ENCODE results near the gene GSC2. TPM values are rescaled to one million over a fixed set of nuclear protein-coding genes. Genes with fewer than 3 reads are reported as not detected.

GSC2 gene
- total and polyA plus RNA-seq, 10 donors: not detected

GRCh38 chr22:19105456-19105855 is 44.6 kb downstream of the GSC2 start:
- TF ChIP-seq POLR2A (IDR thresholded peaks at IDR 0.05): no peak
- TF ChIP-seq CTCF (IDR thresholded peaks at IDR 0.05 in 8 of 11, conservative IDR thresholded peaks at IDR 0.05 in 3 of 11): no peak
- peak in 1 of 3 donors; percentile 1 for TF ChIP-seq POLR2AphosphoS5 (IDR thresholded peaks at IDR 0.05)
- intact Hi-C loops (cut with DNase I; ENCODE audit: low total_unique reads): loop anchor here (10.0 kb wide), 1 partner anchor 59 kb away; no protein-coding TSS in a partner anchor
- WGBS, 5 donors: 92 to 100% (median 96%) methylated on average over 8 of the region's 8 CpGs

GRCh38 chr22:19103880-19104821 is 45.9 kb downstream of the GSC2 start:
- WGBS, 5 donors: 80 to 90% (median 83%) methylated on average over 5 of the region's 5 CpGs
- no peak overlapping the region for H3K27ac ChIP-seq
- no peaks in the 10 kb centered on the region for H3K9me3 ChIP-seq
- TF ChIP-seq POLR2AphosphoS5 (IDR thresholded peaks at IDR 0.05) (no peak), POLR2A (IDR thresholded peaks at IDR 0.05) (no peak), CTCF (IDR thresholded peaks at IDR 0.05 in 8 of 11, conservative IDR thresholded peaks at IDR 0.05 in 3 of 11) (no peak)
- peaks cover 0 to 14% (median 0%) of the 10 kb centered on the region in 6 donors for H3K36me3 ChIP-seq
- no peaks in the 10 kb centered on the region for H3K27me3 ChIP-seq (replicated peaks in 1 of 7)
- H3K4me1 ChIP-seq: peaks cover 4 to 73% (median 41%) of the 10 kb centered on the region in 6 donors
- intact Hi-C loops (cut with DNase I; ENCODE audit: low total_unique reads): loop anchor here (10.0 kb wide), 1 partner anchor 61 kb away; no protein-coding TSS in a partner anchor
- no peak for DNase-seq
- H3K4me3 ChIP-seq: no peak overlapping the region

More at GRCh38 chr22:19105456-19105855, 44.6 kb downstream of the GSC2 start:
- Histone ChIP-seq H3K36me3 (peaks cover 0 to 14% (median 0%) of the 10 kb centered on the region in 6 donors), H3K9me3 (no peaks in the 10 kb centered on the region), H3K4me3 (no peak overlapping the region), H3K4me1 (peaks cover 15 to 74% (median 49%) of the 10 kb centered on the region in 6 donors), H3K27me3 (replicated peaks in 1 of 7) (no peaks in the 10 kb centered on the region), H3K27ac (peak overlapping the region in 2 of 8 donors; percentile 14 to 95)
- no peak for DNase-seq

GRCh38 chr22:19098157-19098556 is 51.9 kb downstream of the GSC2 start:
- no peak for DNase-seq
- no peaks in the 10 kb centered on the region for H3K9me3 ChIP-seq
- H3K27ac ChIP-seq: peak overlapping the region in 4 of 8 donors; percentile 49 to 81 (median 64)
- H3K4me1 ChIP-seq: peaks cover 0 to 50% (median 16%) of the 10 kb centered on the region in 6 donors
- WGBS, 5 donors: 76 to 83% (median 82%) methylated on average over 4 of the region's 4 CpGs
- TF ChIP-seq POLR2A (IDR thresholded peaks at IDR 0.05) (no peak), CTCF (IDR thresholded peaks at IDR 0.05 in 8 of 11, conservative IDR thresholded peaks at IDR 0.05 in 3 of 11) (no peak), POLR2AphosphoS5 (IDR thresholded peaks at IDR 0.05) (no peak)
- peaks cover 0 to 35% (median 9%) of the 10 kb centered on the region in 6 donors for H3K36me3 ChIP-seq
- H3K4me3 ChIP-seq: no peak overlapping the region
- intact Hi-C loops (cut with DNase I; ENCODE audit: low total_unique reads): no loop called here
- H3K27me3 ChIP-seq (replicated peaks in 1 of 7): no peaks in the 10 kb centered on the region

GRCh38 chr22:19097518-19097917 is 52.6 kb downstream of the GSC2 start:
- no peak for DNase-seq
- peaks cover 0 to 56% (median 16%) of the 10 kb centered on the region in 6 donors for H3K4me1 ChIP-seq
- TF ChIP-seq POLR2AphosphoS5 (IDR thresholded peaks at IDR 0.05) (no peak), CTCF (IDR thresholded peaks at IDR 0.05 in 8 of 11, conservative IDR thresholded peaks at IDR 0.05 in 3 of 11) (no peak), POLR2A (IDR thresholded peaks at IDR 0.05) (no peak)
- intact Hi-C loops (cut with DNase I; ENCODE audit: low total_unique reads): no loop called here
- H3K9me3 ChIP-seq: no peaks in the 10 kb centered on the region
- 59 to 70% (median 69%) methylated on average over 3 of the region's 3 CpGs for WGBS, 5 donors
- H3K4me3 ChIP-seq: peak overlapping the region in 1 of 8 donors; percentile 15
- no peaks in the 10 kb centered on the region for H3K27me3 ChIP-seq (replicated peaks in 1 of 7)
- H3K27ac ChIP-seq: peak overlapping the region in 7 of 8 donors; percentile 6 to 81 (median 49)
- peaks cover 0 to 35% (median 9%) of the 10 kb centered on the region in 6 donors for H3K36me3 ChIP-seq
